ENCODE results near the gene MRPL14. TPM values are rescaled to one million over a fixed set of nuclear protein-coding genes. Genes with fewer than 3 reads are reported as not detected.
"Not testable (repeated sequence)": the region's sequence is repeated elsewhere in the genome, so short reads cannot be mapped to it uniquely, and the experiment has no call there.

Gene MRPL14
- total RNA-seq, 1 experiment from 2014 or later, result 87.6 TPM

GRCh38 chr6:44145839-44146238 is 18.6 kb upstream of the MRPL14 start:
- no peaks in the 10 kb centered on the region for H3K27me3 Mint-ChIP-seq (ENCODE audit: insufficient read depth, unreplicated experiment)
- POLR2A ChIA-PET, result no interaction called here

GRCh38 chr6:44144536-44144935 is 17.3 kb upstream of the MRPL14 start:
- H3K4me3 Mint-ChIP-seq (ENCODE audit: unreplicated experiment); H3K4me1 Mint-ChIP-seq (ENCODE audit: low read depth, unreplicated experiment); H3K36me3 ChIP-seq (ENCODE audit: control insufficient read depth, insufficient read depth, low read length); DNase-seq; BruUV-seq (replicated peaks); H3K9me3 ChIP-seq; H3K27me3 Mint-ChIP-seq (ENCODE audit: insufficient read depth, unreplicated experiment); intact Hi-C loops (cut with micrococcal nuclease; ENCODE audit: unreplicated experiment); POLR2A ChIA-PET; H3K4me1 ChIP-seq; H3K27me3 ChIP-seq (replicated peaks; ENCODE audit: control insufficient read depth, insufficient read depth, low read length); H3K9me3 Mint-ChIP-seq (ENCODE audit: unreplicated experiment); H3K4me3 ChIP-seq (ENCODE audit: low read depth, low read length); H3K27ac Mint-ChIP-seq (ENCODE audit: unreplicated experiment); CTCF ChIA-PET: not testable (repeated sequence)
- peaks cover 21% of the 10 kb centered on the region for H3K36me3 Mint-ChIP-seq (ENCODE audit: insufficient read depth, unreplicated experiment)

More at GRCh38 chr6:44145839-44146238, 18.6 kb upstream of the MRPL14 start:
- CTCF ChIA-PET, result no interaction called here
- no TSS peak for BruUV-seq (replicated peaks)
- intact Hi-C loops (cut with micrococcal nuclease; ENCODE audit: unreplicated experiment), result no loop called here
- TF ChIP-seq, protein P1, sequence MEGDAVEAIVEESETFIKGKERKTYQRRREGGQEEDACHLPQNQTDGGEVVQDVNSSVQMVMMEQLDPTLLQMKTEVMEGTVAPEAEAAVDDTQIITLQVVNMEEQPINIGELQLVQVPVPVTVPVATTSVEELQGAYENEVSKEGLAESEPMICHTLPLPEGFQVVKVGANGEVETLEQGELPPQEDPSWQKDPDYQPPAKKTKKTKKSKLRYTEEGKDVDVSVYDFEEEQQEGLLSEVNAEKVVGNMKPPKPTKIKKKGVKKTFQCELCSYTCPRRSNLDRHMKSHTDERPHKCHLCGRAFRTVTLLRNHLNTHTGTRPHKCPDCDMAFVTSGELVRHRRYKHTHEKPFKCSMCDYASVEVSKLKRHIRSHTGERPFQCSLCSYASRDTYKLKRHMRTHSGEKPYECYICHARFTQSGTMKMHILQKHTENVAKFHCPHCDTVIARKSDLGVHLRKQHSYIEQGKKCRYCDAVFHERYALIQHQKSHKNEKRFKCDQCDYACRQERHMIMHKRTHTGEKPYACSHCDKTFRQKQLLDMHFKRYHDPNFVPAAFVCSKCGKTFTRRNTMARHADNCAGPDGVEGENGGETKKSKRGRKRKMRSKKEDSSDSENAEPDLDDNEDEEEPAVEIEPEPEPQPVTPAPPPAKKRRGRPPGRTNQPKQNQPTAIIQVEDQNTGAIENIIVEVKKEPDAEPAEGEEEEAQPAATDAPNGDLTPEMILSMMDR (IDR thresholded peaks at IDR 0.05; ENCODE audit: insufficient read depth in 1 of 2, low read depth in 1 of 2, low read length in 1 of 2, severe bottlenecking in 1 of 2, unreplicated experiment in 1 of 2), result no peak
- Histone ChIP-seq H3K27me3 (replicated peaks; ENCODE audit: control insufficient read depth, insufficient read depth, low read length) (no peaks in the 10 kb centered on the region), H3K4me3 (ENCODE audit: low read depth, low read length) (no peak overlapping the region), H3K36me3 (ENCODE audit: control insufficient read depth, insufficient read depth, low read length) (peaks cover 1% of the 10 kb centered on the region), H3K9me3 (no peaks in the 10 kb centered on the region), H3K4me1 (no peaks in the 10 kb centered on the region)
- Mint-ChIP-seq H3K36me3 (ENCODE audit: insufficient read depth, unreplicated experiment) (peaks cover 25% of the 10 kb centered on the region), H3K9me3 (ENCODE audit: unreplicated experiment) (no peaks in the 10 kb centered on the region), H3K27ac (ENCODE audit: unreplicated experiment) (no peak overlapping the region), H3K4me1 (ENCODE audit: low read depth, unreplicated experiment) (no peaks in the 10 kb centered on the region), H3K4me3 (ENCODE audit: unreplicated experiment) (no peak overlapping the region)
- DNase-seq, result no peak

GRCh38 chr6:44143731-44144130 is 16.5 kb upstream of the MRPL14 start:
- ChIA-PET CTCF (no interaction called here), POLR2A (no interaction called here)
- Histone ChIP-seq H3K4me3 (ENCODE audit: low read depth, low read length) (no peak overlapping the region), H3K27me3 (replicated peaks; ENCODE audit: control insufficient read depth, insufficient read depth, low read length) (no peaks in the 10 kb centered on the region), H3K4me1 (no peaks in the 10 kb centered on the region), H3K36me3 (ENCODE audit: control insufficient read depth, insufficient read depth, low read length) (peaks cover 1% of the 10 kb centered on the region), H3K9me3 (no peaks in the 10 kb centered on the region)
- Mint-ChIP-seq H3K4me3 (ENCODE audit: unreplicated experiment) (no peak overlapping the region), H3K36me3 (ENCODE audit: insufficient read depth, unreplicated experiment) (peaks cover 19% of the 10 kb centered on the region), H3K27ac (ENCODE audit: unreplicated experiment) (no peak overlapping the region), H3K9me3 (ENCODE audit: unreplicated experiment) (no peaks in the 10 kb centered on the region), H3K4me1 (ENCODE audit: low read depth, unreplicated experiment) (no peaks in the 10 kb centered on the region), H3K27me3 (ENCODE audit: insufficient read depth, unreplicated experiment) (no peaks in the 10 kb centered on the region)
- no TSS peak for BruUV-seq (replicated peaks)
- intact Hi-C loops (cut with micrococcal nuclease; ENCODE audit: unreplicated experiment), result no loop called here
- TF ChIP-seq, protein P1 (IDR thresholded peaks at IDR 0.05; ENCODE audit: insufficient read depth in 1 of 2, low read depth in 1 of 2, low read length in 1 of 2, severe bottlenecking in 1 of 2, unreplicated experiment in 1 of 2), result no peak
- no peak for DNase-seq

DNA sequence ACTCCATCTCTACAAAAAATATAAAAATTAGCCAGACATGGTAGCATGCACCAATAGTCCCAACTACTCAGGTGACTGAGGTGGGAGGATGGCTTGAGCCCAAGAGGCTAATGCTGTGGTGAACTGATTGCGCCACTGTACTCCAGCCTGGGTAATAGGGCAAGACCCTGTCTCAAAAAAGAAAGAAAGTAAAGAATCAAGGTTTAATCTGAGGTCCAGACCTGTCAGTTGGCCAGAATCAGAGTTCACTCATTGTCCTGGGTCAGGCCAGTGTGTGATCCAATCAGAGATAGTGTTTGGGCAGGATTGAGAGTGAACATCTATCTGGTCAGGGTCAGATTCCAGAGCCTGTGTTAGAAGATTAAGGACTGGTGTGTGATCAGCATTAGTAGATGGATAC is 15.6 kb upstream of the MRPL14 start:
- no peaks in the 10 kb centered on the region for H3K4me1 ChIP-seq
- H3K36me3 ChIP-seq (ENCODE audit: control insufficient read depth, insufficient read depth, low read length), result peaks cover 1% of the 10 kb centered on the region
- BruUV-seq (replicated peaks), result no TSS peak
- H3K27me3 ChIP-seq (replicated peaks; ENCODE audit: control insufficient read depth, insufficient read depth, low read length), result no peaks in the 10 kb centered on the region
- no peak overlapping the region for H3K4me3 ChIP-seq (ENCODE audit: low read depth, low read length)
- Mint-ChIP-seq H3K27ac (ENCODE audit: unreplicated experiment) (no peak overlapping the region), H3K36me3 (ENCODE audit: insufficient read depth, unreplicated experiment) (peaks cover 19% of the 10 kb centered on the region), H3K9me3 (ENCODE audit: unreplicated experiment) (no peaks in the 10 kb centered on the region), H3K4me3 (ENCODE audit: unreplicated experiment) (no peak overlapping the region), H3K27me3 (ENCODE audit: insufficient read depth, unreplicated experiment) (no peaks in the 10 kb centered on the region), H3K4me1 (ENCODE audit: low read depth, unreplicated experiment) (no peaks in the 10 kb centered on the region)
- no peak for DNase-seq
- H3K9me3 ChIP-seq, result no peaks in the 10 kb centered on the region
- intact Hi-C loops (cut with micrococcal nuclease; ENCODE audit: unreplicated experiment), result no loop called here
- TF ChIP-seq, protein P1 (IDR thresholded peaks at IDR 0.05; ENCODE audit: insufficient read depth in 1 of 2, low read depth in 1 of 2, low read length in 1 of 2, severe bottlenecking in 1 of 2, unreplicated experiment in 1 of 2), result no peak
- CTCF ChIA-PET, result no interaction called here
- POLR2A ChIA-PET, result no interaction called here

All from Caco-2 (cell line).